H9 (cell line): ENCODE results near the gene PTPRF. TPM values are rescaled to one million over a fixed set of nuclear protein-coding genes. Genes with fewer than 3 reads are reported as not detected.

Experiments
- DNase-seq: peaks from one replicate; pipeline ENCODE4 v3.0.0-alpha.2; 2017
- H2AFZ ChIP-seq: one replicate; pipeline ENCODE4 v1.6.1; 2013; ENCODE audit warnings: mild to moderate bottlenecking, low read length, control low read depth, moderate library complexity
- H2AK5ac ChIP-seq: 2 replicates; pipeline ENCODE4 v1.6.1; 2013; ENCODE audit warnings: low read length, control low read depth, mixed read lengths; ENCODE audit not compliant: insufficient read length
- H2BK120ac ChIP-seq: one replicate; pipeline ENCODE4 v1.6.1; 2013; ENCODE audit warnings: low read depth, mild to moderate bottlenecking, low read length, control low read depth, inconsistent platforms; ENCODE audit not compliant: poor library complexity, severe bottlenecking
- H2BK12ac ChIP-seq: 2 replicates; pipeline ENCODE4 v1.6.1; 2013; ENCODE audit warnings: low read length, control low read depth, mixed read lengths, low read depth; ENCODE audit not compliant: insufficient read length
- H2BK15ac ChIP-seq: 2 replicates; pipeline ENCODE4 v1.6.1; 2013; ENCODE audit warnings: low read depth, low read length, control low read depth
- H2BK20ac ChIP-seq: one replicate; pipeline ENCODE4 v1.6.1; 2013; ENCODE audit warnings: low read depth, mild to moderate bottlenecking, low read length, control low read depth, inconsistent platforms; ENCODE audit not compliant: poor library complexity, severe bottlenecking
- H2BK5ac ChIP-seq: 2 replicates; pipeline ENCODE4 v1.6.1; 2013; ENCODE audit warnings: low read length, control low read depth, mixed read lengths; ENCODE audit not compliant: insufficient read length
- H3K14ac ChIP-seq: 2 replicates; pipeline ENCODE4 v1.6.1; 2013; ENCODE audit warnings: low read length, control low read depth; ENCODE audit not compliant: insufficient read depth
- H3K18ac ChIP-seq: 2 replicates; pipeline ENCODE4 v1.6.1; 2013; ENCODE audit warnings: low read depth, mild to moderate bottlenecking, mixed read lengths, low read length, control low read depth; ENCODE audit not compliant: insufficient read length
- H3K23ac ChIP-seq: 2 replicates; pipeline ENCODE4 v1.6.1; 2013; ENCODE audit warnings: low read length, control low read depth, mixed read lengths, low read depth; ENCODE audit not compliant: insufficient read length
- H3K23me2 ChIP-seq: 2 replicates; pipeline ENCODE4 v1.6.1; 2013; ENCODE audit warnings: low read depth, mild to moderate bottlenecking, mixed read lengths, low read length, control low read depth; ENCODE audit not compliant: insufficient read length, poor library complexity, severe bottlenecking
- H3K27ac ChIP-seq: 2 replicates; pipeline ENCODE4 v1.5.1; 2013; ENCODE audit warnings: low read length, control low read depth, mixed read lengths, low read depth; ENCODE audit not compliant: insufficient read length
- H3K27me3 ChIP-seq: 2 replicates; pipeline ENCODE4 v1.6.1; 2013; ENCODE audit warnings: low read length, control low read depth, inconsistent platforms; ENCODE audit not compliant: insufficient read depth
- H3K4ac ChIP-seq: 2 replicates; pipeline ENCODE4 v1.6.1; 2013; ENCODE audit warnings: low read depth, mild to moderate bottlenecking, control low read depth, inconsistent platforms, low read length, moderate library complexity
- H3K4me1 ChIP-seq: 2 replicates; pipeline ENCODE4 v1.6.1; 2013; ENCODE audit warnings: low read length, control low read depth, inconsistent platforms; ENCODE audit not compliant: insufficient read depth
- H3K4me2 ChIP-seq: 2 replicates; pipeline ENCODE4 v1.6.1; 2013; ENCODE audit warnings: low read length, control low read depth, mixed read lengths; ENCODE audit not compliant: insufficient read length, insufficient read depth
- H3K56ac ChIP-seq: 2 replicates; pipeline ENCODE4 v1.6.1; 2013; ENCODE audit warnings: low read depth, mild to moderate bottlenecking, mixed read lengths, low read length, control low read depth; ENCODE audit not compliant: insufficient read length
- H3K79me1 ChIP-seq: 2 replicates; pipeline ENCODE4 v1.6.1; 2013; ENCODE audit warnings: low read depth, mild to moderate bottlenecking, moderate library complexity, low read length, control low read depth, inconsistent platforms; ENCODE audit not compliant: insufficient read depth, poor library complexity, severe bottlenecking
- H3K79me2 ChIP-seq: 2 replicates; pipeline ENCODE4 v1.6.1; 2013; ENCODE audit warnings: low read length, control low read depth, inconsistent platforms; ENCODE audit not compliant: insufficient read depth
- H3K9ac ChIP-seq: 2 replicates; pipeline ENCODE4 v1.6.1; 2013; ENCODE audit warnings: low read length, control low read depth, mixed read lengths; ENCODE audit not compliant: insufficient read length; ENCODE audit errors: extremely low read depth
- H3K9me3 ChIP-seq: one replicate; pipeline ENCODE4 v1.6.1; 2013; ENCODE audit warnings: low read depth, low read length, inconsistent platforms; ENCODE audit not compliant: control insufficient read depth
- H3T11ph ChIP-seq: one replicate; pipeline ENCODE4 v1.6.1; 2013; ENCODE audit warnings: mild to moderate bottlenecking, low read length, control low read depth, inconsistent platforms
- H4K20me1 ChIP-seq: one replicate; pipeline ENCODE4 v1.6.1; 2013; ENCODE audit not compliant: control insufficient read depth, insufficient read length, insufficient read depth
- H4K5ac ChIP-seq: 2 replicates; pipeline ENCODE4 v1.6.1; 2013; ENCODE audit warnings: low read depth, mild to moderate bottlenecking, mixed read lengths, low read length, control low read depth; ENCODE audit not compliant: insufficient read length
- H4K8ac ChIP-seq: replicated peaks from 2 replicates; pipeline ENCODE4 v1.6.1; 2013; ENCODE audit warnings: low read length, control low read depth, mixed read lengths, low read depth; ENCODE audit not compliant: insufficient read length
- H4K91ac ChIP-seq: 2 replicates; pipeline ENCODE4 v1.6.1; 2013; ENCODE audit warnings: low read depth, mild to moderate bottlenecking, moderate library complexity, mixed read lengths, low read length, control low read depth; ENCODE audit not compliant: insufficient read length
- H3K27ac Mint-ChIP-seq, 3 experiments: 2 replicates in 2 of 3; 3 replicates in 1 of 3; pipeline ENCODE4 v1.8.0; 2020 to 2021; ENCODE audit warnings: mixed read lengths in 3 of 3, mild to moderate bottlenecking in 1 of 3, moderate library complexity in 1 of 3
- H3K27me3 Mint-ChIP-seq: 2 replicates; pipeline ENCODE4 v1.8.0; 2021; ENCODE audit warnings: low read depth, mild to moderate bottlenecking, moderate library complexity, mixed read lengths
- H3K36me3 Mint-ChIP-seq, 3 experiments: 2 replicates in 2 of 3; 3 replicates in 1 of 3; pipeline ENCODE4 v1.8.0; 2020 to 2021; ENCODE audit warnings: low read depth in 3 of 3, mixed read lengths in 3 of 3; ENCODE audit not compliant: insufficient read depth in 1 of 3
- H3K4me1 Mint-ChIP-seq, 2 experiments: 2 replicates each; pipeline ENCODE4 v1.8.0; 2020; ENCODE audit warnings: mixed read lengths in 2 of 2
- H3K4me3 Mint-ChIP-seq, 2 experiments: 2 replicates in 1 of 2; 3 replicates in 1 of 2; pipeline ENCODE4 v1.8.0; 2020 to 2021; ENCODE audit warnings: mild to moderate bottlenecking in 2 of 2, mixed read lengths in 2 of 2, moderate library complexity in 1 of 2
- H3K9me3 Mint-ChIP-seq, 2 experiments: 2 replicates in 1 of 2; 3 replicates in 1 of 2; pipeline ENCODE4 v1.8.0; 2020; ENCODE audit warnings: mild to moderate bottlenecking in 2 of 2, mixed read lengths in 2 of 2, moderate library complexity in 1 of 2
- CTCF ChIP-seq: fragments of 200-600 bp; sonication (generic); conservative IDR thresholded peaks from 3 replicates; pipeline ENCODE4 v1.8.0; 2021; ENCODE audit warnings: antibody characterized with exemption, mild to moderate bottlenecking
- WGBS: extraction: QIAGEN DNeasy Blood & Tissue Kit; methylation state at CpG from one replicate; pipeline ENCODE4 v1.1.7; 2013; ENCODE audit warnings: missing lambda C conversion rate, low lambda C conversion rate, mixed read lengths; ENCODE audit not compliant: insufficient read length; ENCODE audit errors: extremely low coverage; 5-methylcytosine and 5-hydroxymethylcytosine counted together
- total RNA-seq: library from RNA; stranded (reverse); gene quantifications from 2 replicates; pipeline ENCODE4 v1.2.1, GENCODE V29; 2021

PTPRF gene
- total RNA-seq, 1 experiment from 2014 or later, result 193 TPM

- Mint-ChIP-seq H3K4me1 (no peaks in the 10 kb centered on the region), H3K9me3 (no peaks in the 10 kb centered on the region), H3K27me3 (no peaks in the 10 kb centered on the region), H3K4me3 (no peak overlapping the region), H3K27ac (peak overlapping the region in 1 of 3 experiments; percentile 90; a peak in 2 of 7 replicates), H3K36me3 (peaks cover 8 to 39% (median 39%) of the 10 kb centered on the region in 3 experiments)
- no peak overlapping the region for H2AK5ac ChIP-seq
- no peak overlapping the region for H4K5ac ChIP-seq
- H3K4ac ChIP-seq, result no peak overlapping the region
- no peak overlapping the region for H4K91ac ChIP-seq
- no peak overlapping the region for H2AFZ ChIP-seq
- no peaks in the 10 kb centered on the region for H3K9me3 ChIP-seq
- H3K9ac ChIP-seq, result no peak overlapping the region
- peaks cover 2% of the 10 kb centered on the region for H4K20me1 ChIP-seq
- no peak overlapping the region for H2BK15ac ChIP-seq
- 0 out of 3 replicates have a peak, but pooled peaks have one; percentile 16 for TF ChIP-seq CTCF
- whole genome bisulfite sequencing, result no CpG with 5 or more reads among the region's 19 CpGs
- no peaks in the 10 kb centered on the region for H3K79me1 ChIP-seq
- no peaks in the 10 kb centered on the region for H3K79me2 ChIP-seq
- H3K4me2 ChIP-seq, result no peak overlapping the region
- no peak overlapping the region for H3K56ac ChIP-seq
- H2BK12ac ChIP-seq, result no peak overlapping the region
- H2BK20ac ChIP-seq, result no peak overlapping the region
- H2BK5ac ChIP-seq, result no peak overlapping the region
- H3T11ph ChIP-seq, result no peak overlapping the region
- H3K14ac ChIP-seq, result no peak overlapping the region
- H2BK120ac ChIP-seq, result no peak overlapping the region
- H3K18ac ChIP-seq, result no peak overlapping the region
- DNase-seq, result peak; percentile 40
- H4K8ac ChIP-seq, result no peak overlapping the region
- no peak overlapping the region for H3K23ac ChIP-seq
- no peaks in the 10 kb centered on the region for H3K4me1 ChIP-seq
- no peaks in the 10 kb centered on the region for H3K23me2 ChIP-seq
- H3K27ac ChIP-seq, result no peak overlapping the region
- H3K27me3 ChIP-seq, result no peaks in the 10 kb centered on the region
Measured at GRCh38 chr1:43600033-43601020, 69.6 kb downstream of the PTPRF start.
